ENCODE data around the gene CCL3.

The CCL3 gene

GRCh38 chr17:36089888-36090836 lies at the start of gene CCL3:
CCL3 (minus strand) TSS chr17:36090143; CDS start chr17:36090058, 85 bp downstream.
- Mint-ChIP-seq H3K9me3 (no peaks in the 10 kb centered on the region), H3K4me1 (no peaks in the 10 kb centered on the region), H3K27ac (no peak within 1 kb of the TSS), H3K4me3 (no peak within 1 kb of the TSS), H3K36me3 (no peaks in the 10 kb centered on the region), H3K27me3 (peaks cover 45% of the 10 kb centered on the region)
- no peak for DNase-seq
- CTCF ChIA-PET, result no interaction called here

GRCh38 chr17:36136439-36136838 lies 46.5 kb upstream of the CCL3 start:
- CTCF ChIA-PET, result no interaction called here
- Mint-ChIP-seq H3K27me3 (peaks cover 16% of the 10 kb centered on the region), H3K36me3 (no peaks in the 10 kb centered on the region), H3K27ac (no peak overlapping the region), H3K4me1 (no peaks in the 10 kb centered on the region), H3K4me3 (no peak overlapping the region), H3K9me3 (no peaks in the 10 kb centered on the region)
- no peak for DNase-seq

- Mint-ChIP-seq H3K9me3 (no peaks in the 10 kb centered on the region), H3K4me3 (no peak overlapping the region), H3K27me3 (peaks cover 16% of the 10 kb centered on the region), H3K4me1 (no peaks in the 10 kb centered on the region), H3K27ac (no peak overlapping the region), H3K36me3 (no peaks in the 10 kb centered on the region)
- CTCF ChIA-PET, result no interaction called here
- DNase-seq, result no peak
Observed at GRCh38 chr17:36136036-36136435, 46.1 kb upstream of the CCL3 start.

GRCh38 chr17:36135465-36135864 lies 45.5 kb upstream of the CCL3 start:
- H3K27me3 Mint-ChIP-seq, result peaks cover 19% of the 10 kb centered on the region
- H3K36me3 Mint-ChIP-seq, result no peaks in the 10 kb centered on the region
- DNase-seq, result no peak
- H3K9me3 Mint-ChIP-seq, result no peaks in the 10 kb centered on the region
- H3K4me3 Mint-ChIP-seq, result no peak overlapping the region
- H3K4me1 Mint-ChIP-seq, result no peaks in the 10 kb centered on the region
- CTCF ChIA-PET, result no interaction called here
- H3K27ac Mint-ChIP-seq, result no peak overlapping the region

- Mint-ChIP-seq H3K27ac (no peak overlapping the region), H3K27me3 (peaks cover 19% of the 10 kb centered on the region), H3K9me3 (no peaks in the 10 kb centered on the region), H3K4me1 (no peaks in the 10 kb centered on the region), H3K4me3 (no peak overlapping the region), H3K36me3 (no peaks in the 10 kb centered on the region)
- DNase-seq, result no peak
- CTCF ChIA-PET, result interaction anchor here (1.0 to 2.7 kb wide), 4 partner anchors 13 to 165 kb away, joined by 3 to 15 read pairs (median 6); no protein-coding TSS in a partner anchor
Observed at GRCh38 chr17:36133602-36134236, 43.8 kb upstream of the CCL3 start.

GRCh38 chr17:36132421-36132831 lies 42.5 kb upstream of the CCL3 start:
- no peaks in the 10 kb centered on the region for H3K9me3 Mint-ChIP-seq
- no peak overlapping the region for H3K4me3 Mint-ChIP-seq
- H3K36me3 Mint-ChIP-seq, result no peaks in the 10 kb centered on the region
- H3K4me1 Mint-ChIP-seq, result no peaks in the 10 kb centered on the region
- peaks cover 18% of the 10 kb centered on the region for H3K27me3 Mint-ChIP-seq
- H3K27ac Mint-ChIP-seq, result no peak overlapping the region
- CTCF ChIA-PET, result interaction anchor here (1.4 to 2.7 kb wide), 2 partner anchors 15 to 16 kb away, joined by 3 to 15 read pairs; no protein-coding TSS in a partner anchor
- DNase-seq, result no peak

GRCh38 chr17:36131931-36132330 lies 42.0 kb upstream of the CCL3 start:
- peaks cover 18% of the 10 kb centered on the region for H3K27me3 Mint-ChIP-seq
- H3K4me1 Mint-ChIP-seq, result no peaks in the 10 kb centered on the region
- no peaks in the 10 kb centered on the region for H3K36me3 Mint-ChIP-seq
- CTCF ChIA-PET, result interaction anchor here (1.4 kb wide), 1 partner anchor 16 kb away, joined by 3 read pairs; no protein-coding TSS in a partner anchor
- no peak for DNase-seq
- H3K9me3 Mint-ChIP-seq, result no peaks in the 10 kb centered on the region
- H3K4me3 Mint-ChIP-seq, result no peak overlapping the region
- no peak overlapping the region for H3K27ac Mint-ChIP-seq

- Mint-ChIP-seq H3K4me1 (no peaks in the 10 kb centered on the region), H3K9me3 (no peaks in the 10 kb centered on the region), H3K36me3 (no peaks in the 10 kb centered on the region), H3K27me3 (peaks cover 18% of the 10 kb centered on the region), H3K27ac (no peak overlapping the region), H3K4me3 (no peak overlapping the region)
- no peak for DNase-seq
- CTCF ChIA-PET, result interaction anchor here (1.4 kb wide), 1 partner anchor 16 kb away, joined by 3 read pairs; no protein-coding TSS in a partner anchor
Observed at GRCh38 chr17:36131421-36131820, 41.5 kb upstream of the CCL3 start.

- H3K27me3 Mint-ChIP-seq, result peaks cover 10% of the 10 kb centered on the region
- no peak for DNase-seq
- no peaks in the 10 kb centered on the region for H3K36me3 Mint-ChIP-seq
- H3K27ac Mint-ChIP-seq, result no peak overlapping the region
- H3K9me3 Mint-ChIP-seq, result peaks cover 10% of the 10 kb centered on the region
- H3K4me3 Mint-ChIP-seq, result no peak overlapping the region
- H3K4me1 Mint-ChIP-seq, result no peaks in the 10 kb centered on the region
- CTCF ChIA-PET, result interaction anchor here (1.7 kb wide), 1 partner anchor 18 kb away, joined by 5 read pairs; no protein-coding TSS in a partner anchor
Observed at GRCh38 chr17:36130346-36130745, 40.4 kb upstream of the CCL3 start.

- no peaks in the 10 kb centered on the region for H3K36me3 Mint-ChIP-seq
- H3K4me3 Mint-ChIP-seq, result no peak overlapping the region
- H3K4me1 Mint-ChIP-seq, result no peaks in the 10 kb centered on the region
- H3K9me3 Mint-ChIP-seq, result peaks cover 11% of the 10 kb centered on the region
- no peak for DNase-seq
- CTCF ChIA-PET, result interaction anchor here (1.7 kb wide), 1 partner anchor 19 kb away, joined by 5 read pairs; no protein-coding TSS in a partner anchor
- H3K27me3 Mint-ChIP-seq, result peaks cover 9% of the 10 kb centered on the region
- H3K27ac Mint-ChIP-seq, result no peak overlapping the region
Observed at GRCh38 chr17:36129616-36130015, 39.7 kb upstream of the CCL3 start.

- no peak for DNase-seq
- no peaks in the 10 kb centered on the region for H3K36me3 Mint-ChIP-seq
- H3K4me3 Mint-ChIP-seq, result no peak overlapping the region
- CTCF ChIA-PET, result no interaction called here
- peaks cover 9% of the 10 kb centered on the region for H3K27me3 Mint-ChIP-seq
- no peak overlapping the region for H3K27ac Mint-ChIP-seq
- H3K4me1 Mint-ChIP-seq, result no peaks in the 10 kb centered on the region
- peaks cover 11% of the 10 kb centered on the region for H3K9me3 Mint-ChIP-seq
Observed at GRCh38 chr17:36128411-36128978, 38.6 kb upstream of the CCL3 start.

GRCh38 chr17:36127911-36128310 lies 38.0 kb upstream of the CCL3 start:
- H3K27me3 Mint-ChIP-seq, result peaks cover 9% of the 10 kb centered on the region
- CTCF ChIA-PET, result no interaction called here
- no peak overlapping the region for H3K4me3 Mint-ChIP-seq
- H3K9me3 Mint-ChIP-seq, result peaks cover 11% of the 10 kb centered on the region
- H3K4me1 Mint-ChIP-seq, result no peaks in the 10 kb centered on the region
- H3K27ac Mint-ChIP-seq, result no peak overlapping the region
- H3K36me3 Mint-ChIP-seq, result no peaks in the 10 kb centered on the region
- DNase-seq, result no peak

GRCh38 chr17:36127199-36127893 lies 37.4 kb upstream of the CCL3 start:
- H3K9me3 Mint-ChIP-seq, result peaks cover 11% of the 10 kb centered on the region
- no peaks in the 10 kb centered on the region for H3K4me1 Mint-ChIP-seq
- no peak for DNase-seq
- no peak overlapping the region for H3K27ac Mint-ChIP-seq
- H3K4me3 Mint-ChIP-seq, result no peak overlapping the region
- H3K36me3 Mint-ChIP-seq, result no peaks in the 10 kb centered on the region
- peaks cover 9% of the 10 kb centered on the region for H3K27me3 Mint-ChIP-seq
- CTCF ChIA-PET, result no interaction called here
